HG02884 (cell line): ENCODE measurements around the gene SMPD3.

Experiments
- ATAC-seq: cut with Tn5 transposase; IDR thresholded peaks from one replicate; pipeline ENCODE4 v1.9.1; 2021; ENCODE audit warnings: mild to moderate bottlenecking, moderate library complexity; ENCODE audit not compliant: unreplicated experiment

The SMPD3 gene

DNA sequence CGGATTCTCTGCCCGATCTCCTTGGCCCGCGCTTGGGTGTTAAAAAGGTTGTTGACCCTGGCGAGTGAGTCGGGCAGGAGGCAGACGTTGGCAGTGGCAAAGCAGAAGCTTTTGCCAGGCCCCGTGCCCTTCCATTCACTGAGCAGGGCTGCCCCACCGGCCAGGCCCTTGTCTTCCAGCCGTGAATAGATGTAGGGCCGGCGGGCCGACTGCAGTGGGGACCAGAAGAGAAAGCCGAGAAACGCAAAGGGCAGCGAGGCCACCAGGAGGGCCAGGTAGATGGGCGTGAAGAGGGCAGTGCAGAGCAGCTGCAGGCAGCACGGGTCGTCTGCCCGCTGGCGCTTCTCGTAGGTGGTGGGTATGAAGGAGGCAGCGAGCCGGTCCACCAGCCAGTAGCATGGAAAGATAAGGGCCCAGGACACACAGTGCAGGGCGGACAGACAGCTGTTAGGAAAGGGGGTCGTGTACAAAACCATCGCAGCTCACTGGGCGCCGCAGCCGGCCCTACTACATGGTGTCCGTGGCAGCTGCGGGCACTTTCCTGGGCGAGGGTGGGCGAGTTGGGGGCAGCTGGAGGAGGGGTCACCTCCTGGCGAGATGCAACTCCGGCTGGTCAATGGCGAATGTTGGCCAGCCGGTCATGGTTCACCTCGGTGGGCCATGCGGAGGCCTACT lies 76.5 kb downstream of the SMPD3 start:
- ATAC-seq = no peak

DNA sequence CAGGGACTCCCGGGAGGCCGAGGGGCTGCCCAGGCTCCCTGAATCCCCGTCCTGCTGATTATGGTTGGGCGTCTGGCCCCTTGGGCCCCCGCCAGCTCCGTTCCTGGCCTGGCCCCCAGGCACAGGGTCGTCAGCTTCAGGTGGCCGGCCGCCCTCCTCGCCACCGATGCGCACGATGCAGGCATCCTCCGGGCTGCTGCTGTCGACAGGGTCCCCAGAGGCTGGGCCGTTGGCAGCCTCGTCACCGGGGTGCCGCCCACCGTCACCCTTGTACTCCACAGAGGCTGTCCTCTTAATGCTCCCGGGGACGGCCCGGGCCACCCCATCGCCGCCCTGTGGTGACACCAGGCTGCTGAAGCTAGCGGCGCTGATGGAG lies 77.0 kb downstream of the SMPD3 start:
- no peak for ATAC-seq

DNA sequence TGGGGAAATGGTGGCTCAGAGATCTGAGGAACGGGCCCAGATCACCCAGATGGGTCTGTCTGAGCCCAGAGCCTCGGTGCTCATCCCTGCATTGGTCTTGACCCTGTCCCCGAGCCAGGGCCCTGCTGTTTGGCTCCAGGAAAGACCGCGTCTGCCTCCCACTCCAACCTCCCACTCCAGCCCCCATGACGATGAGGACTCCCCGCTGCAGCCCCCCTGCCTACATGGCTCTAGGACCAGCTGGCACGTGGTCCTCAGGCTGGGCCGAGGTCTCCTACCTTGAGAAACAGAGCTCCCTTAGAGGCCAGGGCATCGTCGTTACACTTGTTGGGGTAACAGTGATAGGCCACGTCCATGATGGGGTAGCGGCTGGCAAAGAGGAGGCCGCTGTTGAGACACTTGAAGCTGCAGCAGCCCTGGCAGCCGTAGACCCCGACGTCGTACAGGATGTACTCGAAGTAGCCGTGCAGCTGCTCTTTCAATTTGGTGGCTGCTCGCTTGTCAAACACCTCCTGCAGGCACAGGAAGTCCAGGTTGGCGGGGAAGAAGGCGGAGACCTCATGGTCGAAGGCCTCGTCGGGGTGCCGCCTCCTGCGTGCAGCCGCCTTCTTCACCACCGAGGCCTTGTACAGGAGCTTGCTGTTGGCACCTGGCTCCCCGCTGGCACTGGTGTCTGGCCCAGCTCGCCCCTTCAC lies 77.6 kb downstream of the SMPD3 start:
- no peak for ATAC-seq

- no peak for ATAC-seq
Measured at GRCh38 chr16:68369697-68370580, 78.4 kb downstream of the SMPD3 start.

DNA sequence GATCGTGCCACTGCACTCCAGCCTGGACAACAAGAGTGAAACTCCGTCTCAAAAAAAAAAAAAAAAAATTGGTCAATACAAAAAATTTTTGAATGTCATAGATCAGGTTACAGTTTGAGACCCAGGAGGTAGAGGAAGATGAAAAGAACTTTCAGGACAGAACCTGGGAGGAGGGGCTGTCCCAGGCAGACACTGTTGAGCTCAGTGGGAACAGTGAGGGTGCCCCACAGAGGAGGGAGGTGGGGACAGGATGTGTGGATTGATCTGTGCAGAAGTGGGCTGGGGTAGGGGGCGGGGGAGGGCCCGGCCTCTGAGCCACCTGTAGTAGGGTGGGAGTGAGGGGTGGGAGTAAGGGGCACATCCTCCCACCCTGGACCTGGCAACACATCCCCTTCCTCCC lies 79.1 kb downstream of the SMPD3 start:
- no peak for ATAC-seq

DNA sequence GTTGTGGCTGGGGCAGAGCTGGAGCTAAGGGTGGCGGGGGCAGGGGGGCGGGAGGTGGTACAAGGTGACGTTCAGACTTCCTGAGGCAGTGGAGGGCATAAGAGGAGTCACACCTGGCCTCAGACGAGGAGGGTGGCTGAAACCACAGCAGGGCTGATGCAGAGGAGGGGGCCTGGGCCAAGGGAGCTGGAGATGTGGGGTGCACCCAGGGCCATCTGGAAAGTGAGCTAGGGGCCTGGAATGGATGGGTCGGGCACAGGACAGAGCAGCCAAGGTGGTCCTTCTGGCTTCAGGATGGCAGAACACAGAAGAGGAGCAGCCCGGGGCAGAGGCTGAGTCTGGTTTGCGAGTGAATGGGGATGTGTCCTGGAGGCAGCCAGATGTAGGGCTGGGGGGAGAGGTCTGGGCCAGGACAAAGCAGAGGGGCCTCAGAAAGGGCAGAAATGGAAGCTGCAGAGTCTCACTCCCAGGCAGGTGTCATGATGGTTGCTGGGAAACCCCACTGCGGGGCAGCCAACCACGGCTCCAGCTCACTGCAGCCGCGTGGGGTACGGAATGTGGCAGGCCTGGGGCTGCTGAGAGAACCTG lies 79.9 kb downstream of the SMPD3 start:
- no peak for ATAC-seq

DNA sequence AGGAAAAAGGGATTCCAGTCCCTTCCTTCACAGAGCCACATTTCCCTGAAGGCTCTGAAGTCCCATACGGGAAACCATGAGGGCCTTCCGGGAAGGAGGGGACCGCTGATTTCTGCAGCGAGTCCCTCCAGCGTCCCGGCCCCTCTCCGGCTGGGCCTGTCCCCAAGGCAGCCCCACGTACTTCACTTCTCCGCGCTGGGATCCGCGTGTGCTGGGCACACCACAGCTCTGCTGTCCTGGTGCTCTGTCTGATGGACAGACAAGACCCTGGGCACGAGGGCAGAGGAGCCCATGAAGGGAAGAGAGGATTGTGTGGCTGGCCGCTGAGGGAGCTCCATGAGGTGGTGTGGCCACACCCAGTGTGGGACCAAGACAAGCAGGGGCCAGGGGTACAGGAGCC lies 80.4 kb downstream of the SMPD3 start:
- no peak for ATAC-seq

DNA sequence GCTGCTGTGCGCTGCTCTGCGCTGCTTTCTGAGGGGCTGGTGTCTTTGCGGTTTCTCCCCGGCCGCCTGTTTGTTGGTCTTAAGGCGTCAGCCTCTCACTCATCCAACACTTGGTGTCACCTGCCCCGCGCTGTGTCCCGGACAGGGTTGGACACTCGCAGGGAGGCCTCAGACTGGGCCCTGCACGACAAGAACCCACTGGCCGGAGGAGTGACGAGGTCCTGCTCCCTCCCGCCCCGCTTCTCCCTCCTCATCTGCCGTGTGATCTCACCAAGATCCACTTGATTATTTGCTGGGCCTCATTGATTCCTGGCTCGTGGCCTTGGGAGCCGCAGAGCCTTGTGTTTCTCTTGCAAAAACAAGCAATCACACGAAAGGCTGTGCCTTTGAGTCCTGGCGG lies 80.9 kb downstream of the SMPD3 start:
- ATAC-seq = no peak

DNA sequence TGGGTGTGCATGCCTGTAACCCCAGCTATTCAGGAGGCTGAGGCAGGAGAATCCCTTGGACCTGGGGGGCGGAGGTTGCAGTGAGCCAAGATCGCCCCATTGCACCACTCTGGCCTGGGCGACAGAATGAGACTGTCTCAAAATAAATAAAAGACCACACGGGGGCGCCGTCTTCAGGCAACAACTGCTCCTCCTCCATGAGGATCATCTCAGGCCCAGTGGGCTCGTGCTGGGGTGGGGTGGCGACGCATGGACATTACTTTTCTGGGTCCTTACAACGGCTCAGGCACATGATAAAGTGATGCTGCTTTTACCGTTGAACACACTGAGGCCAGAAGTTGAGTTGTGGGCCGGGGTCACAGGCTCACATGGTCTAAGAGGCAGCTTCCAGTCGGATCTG lies 81.3 kb downstream of the SMPD3 start:
- ATAC-seq = no peak

GRCh38 chr16:68366062-68366461 lies 82.2 kb downstream of the SMPD3 start:
- ATAC-seq = no peak

DNA sequence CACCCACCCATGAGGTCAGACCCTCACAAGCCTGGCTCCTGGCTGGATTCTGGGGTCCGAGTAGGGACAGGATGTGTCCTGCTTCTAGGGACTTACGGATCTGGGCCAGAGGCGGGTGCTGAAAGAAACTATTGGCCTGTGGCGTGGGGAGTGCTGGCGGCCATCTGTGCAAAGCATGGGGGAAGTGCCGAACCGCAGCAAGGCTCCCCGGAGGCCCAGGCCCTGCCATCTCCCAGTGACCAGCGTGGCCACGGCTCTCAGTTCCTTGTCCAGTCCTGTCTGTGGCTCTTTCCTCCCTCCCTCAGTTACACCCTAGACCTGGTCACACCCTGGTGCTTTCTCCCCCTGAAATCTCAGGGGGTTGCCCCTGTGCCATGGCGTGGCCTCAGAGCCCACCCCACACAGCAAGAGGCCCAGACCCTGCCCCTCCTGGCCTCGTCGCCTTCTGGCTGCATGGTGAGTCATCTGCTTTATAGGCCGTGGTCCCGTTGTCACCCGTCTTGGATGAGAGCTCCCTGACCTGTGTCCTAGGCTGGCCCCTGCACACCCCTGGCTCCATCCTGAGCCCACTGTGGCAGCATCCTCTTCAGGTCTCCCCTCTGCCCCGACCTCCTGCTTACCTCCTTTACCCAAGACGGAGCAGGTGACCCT lies 83.0 kb downstream of the SMPD3 start:
- no peak for ATAC-seq

DNA sequence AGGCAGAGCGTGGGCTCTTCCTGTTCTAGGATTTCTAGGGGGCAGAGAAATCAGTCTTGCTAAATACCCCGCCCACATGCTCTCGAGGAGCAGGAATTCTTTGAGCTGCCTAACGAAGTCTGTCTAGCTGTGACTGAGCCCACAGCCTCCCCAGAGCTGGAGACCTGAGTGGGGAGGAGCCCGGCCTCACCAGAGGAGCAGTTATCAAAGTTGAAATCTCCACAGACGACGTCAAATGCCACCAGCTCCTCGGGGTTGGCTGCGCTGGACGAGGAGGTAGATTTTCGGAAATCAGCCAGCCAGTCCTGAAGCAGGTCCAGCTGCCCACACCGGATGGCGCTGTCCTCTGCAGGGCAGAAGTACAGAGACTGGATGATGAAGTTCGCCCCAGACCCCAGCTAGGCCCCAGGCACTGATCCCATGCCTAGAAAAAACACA lies 83.7 kb downstream of the SMPD3 start:
- no peak for ATAC-seq

- ATAC-seq = no peak
Measured at GRCh38 chr16:68363658-68364521, 84.4 kb downstream of the SMPD3 start.

GRCh38 chr16:68362947-68363657 lies 85.2 kb downstream of the SMPD3 start:
- ATAC-seq = no peak

GRCh38 chr16:68362262-68362913 lies 85.9 kb downstream of the SMPD3 start:
- no peak for ATAC-seq

GRCh38 chr16:68361485-68361884 lies 86.8 kb downstream of the SMPD3 start:
- no peak for ATAC-seq

DNA sequence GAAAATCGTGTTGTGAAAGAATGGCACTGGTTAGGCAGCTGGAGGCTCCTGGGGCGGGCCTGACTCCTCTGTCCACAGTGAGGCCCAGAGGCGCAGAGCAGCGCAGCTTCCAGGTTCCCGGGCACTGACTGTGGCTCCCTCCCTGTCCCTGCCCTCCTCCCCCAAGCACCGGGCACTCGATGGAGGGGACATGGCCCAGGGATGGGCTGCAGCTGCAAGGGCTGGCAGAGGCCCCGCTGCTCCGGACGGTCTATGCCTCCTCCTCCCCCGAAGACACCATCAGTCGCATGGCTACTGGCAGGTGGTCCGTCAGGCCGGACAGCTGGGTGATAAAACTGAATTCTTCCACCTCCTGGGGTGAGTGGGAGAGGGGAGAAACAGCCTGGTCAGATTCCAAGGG lies 87.4 kb downstream of the SMPD3 start:
- ATAC-seq = no peak

DNA sequence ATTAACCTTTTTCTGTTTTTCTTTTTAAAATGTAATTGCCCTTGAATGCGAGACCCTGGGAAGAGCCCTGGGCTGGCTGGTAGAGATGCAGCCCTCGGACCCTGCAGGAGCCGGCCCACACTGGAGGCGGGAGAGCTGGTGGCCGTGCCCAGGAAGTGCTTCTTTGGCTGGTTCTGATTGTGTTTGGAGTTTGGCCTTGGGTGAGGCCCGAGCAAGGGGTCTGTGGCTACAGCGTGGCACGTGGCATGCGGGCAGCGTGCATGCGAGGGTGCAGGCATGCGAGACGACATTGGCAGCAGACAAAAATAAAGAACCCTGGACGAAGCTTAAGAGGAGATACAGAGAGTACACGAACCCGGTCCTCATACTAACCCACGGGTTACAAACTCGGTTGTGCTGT lies 87.8 kb downstream of the SMPD3 start:
- no peak for ATAC-seq
